HepG2 (cell line): ENCODE data around the gene ACYP2. TPM values are rescaled to one million over a fixed set of nuclear protein-coding genes. Genes with fewer than 3 reads are reported as not detected.

Experiments
- ARNT ChIP-seq: fragments of 450-650 bp; IDR thresholded peaks from 2 replicates; pipeline ENCODE4 v1.6.1; 2017
- CAMTA2 ChIP-seq: sonication (generic); formaldehyde crosslinking; IDR thresholded peaks from 2 replicates; pipeline ENCODE4 v1.4.0; 2020; ENCODE audit warnings: mild to moderate bottlenecking, missing genetic modification reagents, borderline replicate concordance
- CHCHD3 ChIP-seq: sonication (generic); formaldehyde crosslinking; IDR thresholded peaks from 2 replicates; pipeline ENCODE4 v1.8.0; 2022; ENCODE audit warnings: mild to moderate bottlenecking, missing genetic modification reagents, moderate library complexity
- ELF1 ChIP-seq: sonication (generic); formaldehyde crosslinking; IDR thresholded peaks from 2 replicates; pipeline ENCODE4 v1.4.0; 2020; ENCODE audit warnings: missing genetic modification reagents
- GATAD2A ChIP-seq: IDR thresholded peaks from 2 replicates; pipeline ENCODE4 v1.6.1; 2016
- JUN ChIP-seq: sonication (generic); formaldehyde crosslinking; IDR thresholded peaks from 2 replicates; pipeline ENCODE4 v1.4.0; 2020; ENCODE audit warnings: mild to moderate bottlenecking, missing genetic modification reagents
- KAT7 ChIP-seq: IDR thresholded peaks from 2 replicates; pipeline ENCODE4 v1.6.1; 2018; ENCODE audit warnings: borderline replicate concordance, missing compliant biosample characterization
- LCORL ChIP-seq, 2 experiments: fragments of 450-650 bp in 1 of 2; sonication (generic) in 1 of 2; formaldehyde crosslinking in 1 of 2; IDR thresholded peaks; 2 replicates each; pipeline versions ENCODE4 v1.5.0 to v1.6.1; 2017 to 2020; ENCODE audit warnings: antibody characterized with exemption in 1 of 2, missing genetic modification reagents in 1 of 2
- NFYC ChIP-seq: IDR thresholded peaks from 2 replicates; pipeline ENCODE4 v1.6.1; 2016; ENCODE audit warnings: missing genetic modification reagents, missing compliant biosample characterization
- SIX1 ChIP-seq: sonication (generic); formaldehyde crosslinking; IDR thresholded peaks from 2 replicates; pipeline ENCODE4 v1.4.0; 2020; ENCODE audit warnings: missing genetic modification reagents, borderline replicate concordance
- SRSF1 ChIP-seq: fragments of 200-400 bp; formaldehyde crosslinking; optimal IDR thresholded peaks from 2 replicates; pipeline ENCODE3; 2017; ENCODE audit warnings: mild to moderate bottlenecking, low read depth, low read length, moderate library complexity
- ZBTB10 ChIP-seq: sonication (generic); formaldehyde crosslinking; IDR thresholded peaks from 2 replicates; pipeline ENCODE4 v1.4.0; 2020; ENCODE audit warnings: missing genetic modification reagents, borderline replicate concordance
- ZHX1 ChIP-seq: sonication (generic); formaldehyde crosslinking; IDR thresholded peaks from 2 replicates; pipeline ENCODE4 v1.8.1; 2022; ENCODE audit warnings: low read depth, mild to moderate bottlenecking, missing genetic modification reagents
- ZKSCAN5 ChIP-seq: sonication (generic); formaldehyde crosslinking; IDR thresholded peaks from 2 replicates; pipeline ENCODE4 v1.5.1; 2020; ENCODE audit warnings: mild to moderate bottlenecking, missing genetic modification reagents
- ZNF34 ChIP-seq: sonication (generic); formaldehyde crosslinking; IDR thresholded peaks from 2 replicates; pipeline ENCODE4 v1.4.0; 2020; ENCODE audit warnings: mild to moderate bottlenecking, missing genetic modification reagents, borderline replicate concordance
- ZNF629 ChIP-seq: sonication (generic); formaldehyde crosslinking; conservative IDR thresholded peaks from 2 replicates; pipeline ENCODE4 v1.5.0; 2020; ENCODE audit warnings: missing genetic modification reagents
- ZNF670 ChIP-seq: sonication (generic); formaldehyde crosslinking; IDR thresholded peaks from 2 replicates; pipeline ENCODE4 v1.8.0; 2022; ENCODE audit warnings: mild to moderate bottlenecking, missing genetic modification reagents, borderline replicate concordance
- ZNF687 ChIP-seq: sonication (generic); formaldehyde crosslinking; IDR thresholded peaks from 2 replicates; pipeline ENCODE4 v1.5.1; 2020; ENCODE audit warnings: mild to moderate bottlenecking, missing genetic modification reagents, moderate library complexity
- ZSCAN12 ChIP-seq: sonication (generic); formaldehyde crosslinking; IDR thresholded peaks from 2 replicates; pipeline ENCODE4 v1.9.0; 2021; ENCODE audit warnings: mild to moderate bottlenecking, missing genetic modification reagents
- polyA plus RNA-seq, 8 experiments: library from polyadenylated mRNA; depleted of rRNA in 3 of 8; stranded (reverse) in 7 of 8; unstranded in 1 of 8; fragments of >200 nt; fragmentation: Illumina TruSeq in 4 of 8; extraction: Trizol in 4 of 8; gene quantifications; 2 replicates each; pipeline versions ENCODE4 v1.2.1 to v1.2.3, GENCODE V29; 2011 to 2016; ENCODE audit warnings: low read depth in 4 of 8, missing spikeins in 1 of 8, mixed read lengths in 1 of 8; ENCODE audit not compliant: insufficient read depth in 1 of 8
- total RNA-seq, 5 experiments: library from RNA; depleted of rRNA; stranded (reverse); fragments of >200 nt; fragmentation: Illumina TruSeq; extraction: Trizol; gene quantifications; 2 replicates each; pipeline ENCODE4 v1.2.3, GENCODE V29; 2016; ENCODE audit warnings: low read depth in 1 of 5

Gene ACYP2
- total and polyA plus RNA-seq, 2 of the 13 experiments (the other 11 are each of a cell fraction or from before 2014, with no cell fraction given): 12.3 to 12.7 TPM

- no peak for TF ChIP-seq ZNF687 (CRISPR knock-in tag)
- peak; percentile 10; the same call in 1 of the 2 replicates for TF ChIP-seq NFYC (CRISPR knock-in tag)
- TF ChIP-seq ARNT: no peak
- TF ChIP-seq ZNF670 (CRISPR knock-in tag): no peak
- peak; percentile 86 for TF ChIP-seq KAT7
- peak; percentile 53; the same call in 1 of the 2 replicates for TF ChIP-seq ZHX1 (CRISPR knock-in tag)
- TF ChIP-seq ZNF629: no peak; the same call in 1 of the 2 replicates
- TF ChIP-seq SIX1: peak; percentile 69; the same call in 1 of the 2 replicates
- TF ChIP-seq CAMTA2 (CRISPR knock-in tag): no peak
- TF ChIP-seq SRSF1: no peak
- TF ChIP-seq ZNF34 (CRISPR knock-in tag): no peak
- peak; percentile 98 for TF ChIP-seq JUN (CRISPR knock-in tag)
- peak; percentile 97 for TF ChIP-seq GATAD2A (CRISPR knock-in tag)
- TF ChIP-seq ZSCAN12 (CRISPR knock-in tag): no peak
- peak; percentile 38; the same call in 1 of the 2 replicates for TF ChIP-seq ELF1 (CRISPR knock-in tag)
- TF ChIP-seq LCORL (IDR thresholded peaks at IDR 0.05): peak; percentile 94
- TF ChIP-seq LCORL (CRISPR knock-in tag; IDR thresholded peaks at IDR 0.05): peak; percentile 84; the same call in 1 of the 2 replicates
- TF ChIP-seq ZKSCAN5 (CRISPR knock-in tag): no peak
- TF ChIP-seq CHCHD3 (CRISPR knock-in tag): no peak
- peak; percentile 62; the same call in 1 of the 2 replicates for TF ChIP-seq ZBTB10
These were observed 118.6 kb downstream of the ACYP2 start (continued) for GRCh38 chr2:54233832-54234649.
